ENCODE results near the gene LAMA1. TPM values are rescaled to one million over a fixed set of nuclear protein-coding genes. Genes with fewer than 3 reads are reported as not detected.

LAMA1 gene
- total RNA-seq, 1 experiment from 2014 or later = not detected

DNA sequence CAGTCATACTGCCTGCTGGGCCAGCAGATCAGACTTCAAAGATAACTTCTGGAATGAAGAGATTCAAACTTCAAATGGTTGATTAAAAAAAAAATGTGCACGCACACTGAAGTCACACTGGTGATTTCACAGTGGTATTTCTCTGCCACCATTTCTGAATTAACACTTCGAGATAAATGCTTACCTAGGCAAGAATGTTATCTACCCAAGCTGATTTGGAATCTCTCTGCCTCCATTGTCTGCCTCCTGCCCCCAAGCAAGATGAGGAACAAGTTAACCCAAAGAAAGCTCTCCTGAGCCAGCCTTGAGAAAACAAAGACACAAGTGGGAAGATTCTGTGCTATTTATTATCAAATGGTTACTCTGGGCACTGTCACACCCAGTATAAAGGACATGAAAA lies 6.5 kb downstream of the LAMA1 start:
- BruUV-seq (replicated peaks) = no TSS peak
- TF ChIP-seq, protein P1, sequence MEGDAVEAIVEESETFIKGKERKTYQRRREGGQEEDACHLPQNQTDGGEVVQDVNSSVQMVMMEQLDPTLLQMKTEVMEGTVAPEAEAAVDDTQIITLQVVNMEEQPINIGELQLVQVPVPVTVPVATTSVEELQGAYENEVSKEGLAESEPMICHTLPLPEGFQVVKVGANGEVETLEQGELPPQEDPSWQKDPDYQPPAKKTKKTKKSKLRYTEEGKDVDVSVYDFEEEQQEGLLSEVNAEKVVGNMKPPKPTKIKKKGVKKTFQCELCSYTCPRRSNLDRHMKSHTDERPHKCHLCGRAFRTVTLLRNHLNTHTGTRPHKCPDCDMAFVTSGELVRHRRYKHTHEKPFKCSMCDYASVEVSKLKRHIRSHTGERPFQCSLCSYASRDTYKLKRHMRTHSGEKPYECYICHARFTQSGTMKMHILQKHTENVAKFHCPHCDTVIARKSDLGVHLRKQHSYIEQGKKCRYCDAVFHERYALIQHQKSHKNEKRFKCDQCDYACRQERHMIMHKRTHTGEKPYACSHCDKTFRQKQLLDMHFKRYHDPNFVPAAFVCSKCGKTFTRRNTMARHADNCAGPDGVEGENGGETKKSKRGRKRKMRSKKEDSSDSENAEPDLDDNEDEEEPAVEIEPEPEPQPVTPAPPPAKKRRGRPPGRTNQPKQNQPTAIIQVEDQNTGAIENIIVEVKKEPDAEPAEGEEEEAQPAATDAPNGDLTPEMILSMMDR (conservative IDR thresholded peaks at IDR 0.05; ENCODE audit: low read depth, low read length) = no peak
- intact Hi-C loops (cut with micrococcal nuclease; ENCODE audit: unreplicated experiment) = no loop called here
- CTCF ChIA-PET = no interaction called here
- H3K27me3 ChIP-seq (replicated peaks; ENCODE audit: insufficient read depth, low read depth, low read length, poor library complexity) = no peaks in the 10 kb centered on the region
- DNase-seq (ENCODE audit: low spot score) = no peak
- no peaks in the 10 kb centered on the region for H3K36me3 ChIP-seq (ENCODE audit: insufficient read depth, low read length, poor library complexity, severe bottlenecking)
- no peaks in the 10 kb centered on the region for H3K9me3 ChIP-seq (ENCODE audit: low read depth, low read length, poor library complexity, severe bottlenecking)
- no peak overlapping the region for H3K27ac ChIP-seq (ENCODE audit: low read depth, low read length, poor library complexity, severe bottlenecking)
- POLR2A ChIA-PET (ENCODE audit: low non-redundant PET) = no interaction called here
- H3K4me1 ChIP-seq (ENCODE audit: insufficient read depth, low read length, poor library complexity, severe bottlenecking) = no peaks in the 10 kb centered on the region
- H3K4me3 ChIP-seq (ENCODE audit: low read depth, low read length, poor library complexity, severe bottlenecking) = no peak overlapping the region

GRCh38 chr18:7105943-7106342 lies 11.7 kb downstream of the LAMA1 start:
- CTCF ChIA-PET = no interaction called here
- POLR2A ChIA-PET (ENCODE audit: low non-redundant PET) = no interaction called here
- no peak overlapping the region for H3K4me3 ChIP-seq (ENCODE audit: low read depth, low read length, poor library complexity, severe bottlenecking)
- no peaks in the 10 kb centered on the region for H3K36me3 ChIP-seq (ENCODE audit: insufficient read depth, low read length, poor library complexity, severe bottlenecking)
- intact Hi-C loops (cut with micrococcal nuclease; ENCODE audit: unreplicated experiment) = no loop called here
- H3K27ac ChIP-seq (ENCODE audit: low read depth, low read length, poor library complexity, severe bottlenecking) = no peak overlapping the region
- DNase-seq (ENCODE audit: low spot score) = no peak
- peaks cover 12% of the 10 kb centered on the region for H3K9me3 ChIP-seq (ENCODE audit: low read depth, low read length, poor library complexity, severe bottlenecking)
- TF ChIP-seq EZH2 (IDR thresholded peaks at IDR 0.05; ENCODE audit: borderline replicate concordance, low read depth, low read length, poor library complexity, severe bottlenecking) = no peak
- TF ChIP-seq, protein P1 (conservative IDR thresholded peaks at IDR 0.05; ENCODE audit: low read depth, low read length) = no peak
- no peaks in the 10 kb centered on the region for H3K27me3 ChIP-seq (replicated peaks; ENCODE audit: insufficient read depth, low read depth, low read length, poor library complexity)
- BruUV-seq (replicated peaks) = no TSS peak
- no peaks in the 10 kb centered on the region for H3K4me1 ChIP-seq (ENCODE audit: insufficient read depth, low read length, poor library complexity, severe bottlenecking)

DNA sequence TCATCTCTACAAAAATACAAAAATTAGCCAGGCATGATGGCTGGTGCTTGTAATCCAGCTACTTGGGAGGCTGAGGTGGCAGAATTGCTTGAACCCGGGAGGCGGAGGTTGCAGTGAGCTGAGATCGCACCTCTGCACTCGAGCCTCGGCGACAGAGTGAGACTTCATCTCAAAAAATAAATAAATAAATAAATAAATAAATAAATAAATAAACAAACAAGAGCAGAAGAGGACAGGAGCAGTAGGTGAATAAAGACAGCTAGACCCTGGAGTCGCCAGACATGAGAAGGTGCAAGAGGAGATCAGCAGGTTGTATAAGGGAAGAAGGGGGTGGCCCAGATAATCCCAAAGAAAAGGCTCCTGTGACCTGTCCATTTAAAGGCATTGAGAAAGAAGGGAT lies 12.3 kb downstream of the LAMA1 start:
- TF ChIP-seq, protein P1 (conservative IDR thresholded peaks at IDR 0.05; ENCODE audit: low read depth, low read length) = no peak
- TF ChIP-seq EZH2 (IDR thresholded peaks at IDR 0.05; ENCODE audit: borderline replicate concordance, low read depth, low read length, poor library complexity, severe bottlenecking) = no peak
- CTCF ChIA-PET = no interaction called here

More for the DNA sequence above, 12.3 kb downstream of the LAMA1 start:
- intact Hi-C loops (cut with micrococcal nuclease; ENCODE audit: unreplicated experiment) = no loop called here
- Histone ChIP-seq H3K9me3 (ENCODE audit: low read depth, low read length, poor library complexity, severe bottlenecking) (peaks cover 16% of the 10 kb centered on the region), H3K4me1 (ENCODE audit: insufficient read depth, low read length, poor library complexity, severe bottlenecking) (no peaks in the 10 kb centered on the region), H3K27me3 (replicated peaks; ENCODE audit: insufficient read depth, low read depth, low read length, poor library complexity) (no peaks in the 10 kb centered on the region), H3K4me3 (ENCODE audit: low read depth, low read length, poor library complexity, severe bottlenecking) (no peak overlapping the region), H3K27ac (ENCODE audit: low read depth, low read length, poor library complexity, severe bottlenecking) (no peak overlapping the region), H3K36me3 (ENCODE audit: insufficient read depth, low read length, poor library complexity, severe bottlenecking) (no peaks in the 10 kb centered on the region)
- no peak for DNase-seq (ENCODE audit: low spot score)
- no TSS peak for BruUV-seq (replicated peaks)
- POLR2A ChIA-PET (ENCODE audit: low non-redundant PET) = no interaction called here
